ENCODE data around the gene SMARCA2. TPM values are rescaled to one million over a fixed set of nuclear protein-coding genes. Genes with fewer than 3 reads are reported as not detected.

The SMARCA2 gene
- total and polyA plus RNA-seq, 10 of the 15 experiments (the other 5 are each of a cell fraction or from before 2014, with no cell fraction given): 100 to 392 (median 204) TPM

- in situ Hi-C loops (cut with MboI): no loop called here
- Histone ChIP-seq H2AFZ (ENCODE audit: control insufficient read depth, low read depth, low read length) (peak overlapping the region; percentile 84), H4K20me1 (ENCODE audit: control insufficient read depth, insufficient read depth) (no peaks in the 10 kb centered on the region), H3K4me3 (peak overlapping the region; percentile 61), H3K4me1 (ENCODE audit: control insufficient read depth, insufficient read depth, low read length) (peaks cover 7% of the 10 kb centered on the region), H3K27ac (ENCODE audit: control insufficient read depth, insufficient read depth) (no peak overlapping the region), H3K36me3 (ENCODE audit: control insufficient read depth in 2 of 2, insufficient read depth in 2 of 2, low read length in 1 of 2) (no peaks in the 10 kb centered on the region), H3K79me2 (ENCODE audit: control insufficient read depth, insufficient read depth, low read length) (no peaks in the 10 kb centered on the region), H3K27me3 (replicated peaks in 1 of 2; ENCODE audit: control insufficient read depth in 2 of 2, insufficient read depth in 2 of 2, low read length in 1 of 2) (no peaks in the 10 kb centered on the region), H3K9ac (ENCODE audit: control insufficient read depth, insufficient read depth, low read length) (peak overlapping the region; percentile 28; the same call in 1 of the 2 replicates), H3K9me3 (replicated peaks; ENCODE audit: control insufficient read depth, insufficient read depth, low read length) (peaks cover 3% of the 10 kb centered on the region; the same call in 2 of the 3 replicates), H3K4me2 (ENCODE audit: control insufficient read depth, insufficient read depth) (peak overlapping the region; percentile 85)
- WGBS (ENCODE audit: insufficient coverage, insufficient replicate concordance, low lambda C conversion rate, missing lambda C conversion rate): under 1% methylated on average over 37 of the region's 38 CpGs
- ChIA-PET CTCF (interaction anchor here (1.2 to 1.3 kb wide), 3 partner anchors 11 to 110 kb away, joined by 3 to 4 read pairs (median 3); no protein-coding TSS in a partner anchor), POLR2A (interaction anchor here (0.7 to 1.3 kb wide), 3 partner anchors 12 to 22 kb away, joined by 3 read pairs; no protein-coding TSS in a partner anchor), SMC1A (ENCODE audit: uncharacterized antibody, unreplicated experiment) (interaction anchor here (1.3 kb wide), 1 partner anchor 12 kb away, joined by 3 read pairs; no protein-coding TSS in a partner anchor), RAD21 (ENCODE audit: unreplicated experiment) (no interaction called here)
- no TSS peak for BruUV-seq (replicated peaks)
- DNase-seq (ENCODE audit: low read depth, low spot score) (no peak), FAIRE-seq (peak; percentile 72), ATAC-seq (peak; percentile 94)
- intact Hi-C loops (cut with micrococcal nuclease; ENCODE audit: unreplicated experiment): no loop called here
- TF ChIP-seq HCFC1 (IDR thresholded peaks at IDR 0.05; ENCODE audit: low read length) (0 out of 2 replicates have a peak, but pooled peaks have one; percentile 26), IKZF2 (IDR thresholded peaks at IDR 0.05) (peak in 1 of 2 experiments; percentile 47; a peak in 1 of 4 replicates), IKZF1 (conservative IDR thresholded peaks at IDR 0.05) (peak; percentile 50; the same call in 1 of the 2 replicates), E2F8 (IDR thresholded peaks at IDR 0.05; ENCODE audit: low read depth, partially characterized antibody) (no peak), E4F1 (IDR thresholded peaks at IDR 0.05; ENCODE audit: borderline replicate concordance, partially characterized antibody) (peak; percentile 29), CREB1 (IDR thresholded peaks at IDR 0.05; ENCODE audit: low read depth) (0 out of 2 replicates have a peak, but pooled peaks have one; percentile 60), SIN3A (IDR thresholded peaks at IDR 0.05; ENCODE audit: low read depth, low read length) (no peak), HDGF (IDR thresholded peaks at IDR 0.05) (no peak), STAT3 (IDR thresholded peaks at IDR 0.05; ENCODE audit: low read depth, low read length) (peak; percentile 83; the same call in 1 of the 2 replicates), MXI1 (IDR thresholded peaks at IDR 0.05; ENCODE audit: low read depth, low read length) (no peak), KAT2A (conservative IDR thresholded peaks at IDR 0.05; ENCODE audit: control insufficient read depth, low read depth, low read length) (no peak), SMC3 (IDR thresholded peaks at IDR 0.05; ENCODE audit: borderline replicate concordance, low read length) (peak; percentile 23; the same call in 1 of the 2 replicates), EP300 (IDR thresholded peaks at IDR 0.05; ENCODE audit: borderline replicate concordance in 1 of 2, control insufficient read depth in 1 of 2, low read depth in 2 of 2, low read length in 2 of 2) (0 out of 4 replicates have a peak, but pooled peaks of 1 of the 2 experiments have one; percentile 19), ZBED1 (IDR thresholded peaks at IDR 0.05; ENCODE audit: borderline replicate concordance) (no peak), CREM (IDR thresholded peaks at IDR 0.05; ENCODE audit: low read depth) (peak; percentile 36; the same call in 1 of the 2 replicates), SRF (IDR thresholded peaks at IDR 0.05; ENCODE audit: low read depth in 2 of 2, low read length in 2 of 2) (0 out of 4 replicates have a peak, but pooled peaks of 1 of the 2 experiments have one; percentile 53)
Observed at GRCh38 chr9:2241836-2242741, 226.9 kb downstream of the SMARCA2 start.

Data from GM12878 (cell line).